Astrocyte of the spinal cord (primary cell): ENCODE data around the gene TTC7B.

Source experiments
- DNase-seq: peaks from one replicate; pipeline ENCODE4 v3.0.0; 2011; ENCODE audit warnings: low read depth, low spot score
- H3K4me3 ChIP-seq: 2 replicates; pipeline ENCODE4 v1.5.1; 2011; ENCODE audit warnings: low read depth, mild to moderate bottlenecking, low read length, moderate library complexity
- in situ Hi-C: cut with HindIII; loops from 2 replicates; pipeline ENCODE4 v1.10.0; 2017; ENCODE audit warnings: low sequenced_read_pairs
- TF ChIP-seq, protein P1 (sequence below): IDR thresholded peaks from 2 replicates; pipeline ENCODE4 v1.5.1; 2012; ENCODE audit warnings: low read depth, mild to moderate bottlenecking, low read length, inconsistent platforms

The TTC7B gene

DNA sequence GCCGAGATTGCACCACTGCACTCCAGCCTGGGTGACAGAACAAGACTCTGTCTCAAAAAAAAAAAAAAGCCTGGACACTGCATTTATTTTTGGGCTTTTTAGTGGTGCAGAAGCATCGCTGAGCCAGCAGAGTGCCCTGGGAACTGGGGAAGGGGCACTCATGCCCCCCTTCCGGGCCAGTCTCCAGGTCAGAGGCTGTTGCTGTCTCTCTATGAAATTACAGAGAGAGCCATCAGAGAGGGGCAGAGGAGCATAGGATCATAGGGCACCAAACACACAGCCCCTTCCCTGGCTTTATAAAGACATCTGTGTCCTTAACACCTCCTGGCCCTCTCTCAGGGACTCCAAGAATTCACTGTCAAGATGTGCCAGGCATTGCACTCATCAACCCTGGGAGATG, 223.6 kb downstream of the TTC7B start:
- in situ Hi-C loops: no loop called here
- TF ChIP-seq, protein P1, sequence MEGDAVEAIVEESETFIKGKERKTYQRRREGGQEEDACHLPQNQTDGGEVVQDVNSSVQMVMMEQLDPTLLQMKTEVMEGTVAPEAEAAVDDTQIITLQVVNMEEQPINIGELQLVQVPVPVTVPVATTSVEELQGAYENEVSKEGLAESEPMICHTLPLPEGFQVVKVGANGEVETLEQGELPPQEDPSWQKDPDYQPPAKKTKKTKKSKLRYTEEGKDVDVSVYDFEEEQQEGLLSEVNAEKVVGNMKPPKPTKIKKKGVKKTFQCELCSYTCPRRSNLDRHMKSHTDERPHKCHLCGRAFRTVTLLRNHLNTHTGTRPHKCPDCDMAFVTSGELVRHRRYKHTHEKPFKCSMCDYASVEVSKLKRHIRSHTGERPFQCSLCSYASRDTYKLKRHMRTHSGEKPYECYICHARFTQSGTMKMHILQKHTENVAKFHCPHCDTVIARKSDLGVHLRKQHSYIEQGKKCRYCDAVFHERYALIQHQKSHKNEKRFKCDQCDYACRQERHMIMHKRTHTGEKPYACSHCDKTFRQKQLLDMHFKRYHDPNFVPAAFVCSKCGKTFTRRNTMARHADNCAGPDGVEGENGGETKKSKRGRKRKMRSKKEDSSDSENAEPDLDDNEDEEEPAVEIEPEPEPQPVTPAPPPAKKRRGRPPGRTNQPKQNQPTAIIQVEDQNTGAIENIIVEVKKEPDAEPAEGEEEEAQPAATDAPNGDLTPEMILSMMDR: no peak
- H3K4me3 ChIP-seq: no peak overlapping the region
- DNase-seq: no peak

DNA sequence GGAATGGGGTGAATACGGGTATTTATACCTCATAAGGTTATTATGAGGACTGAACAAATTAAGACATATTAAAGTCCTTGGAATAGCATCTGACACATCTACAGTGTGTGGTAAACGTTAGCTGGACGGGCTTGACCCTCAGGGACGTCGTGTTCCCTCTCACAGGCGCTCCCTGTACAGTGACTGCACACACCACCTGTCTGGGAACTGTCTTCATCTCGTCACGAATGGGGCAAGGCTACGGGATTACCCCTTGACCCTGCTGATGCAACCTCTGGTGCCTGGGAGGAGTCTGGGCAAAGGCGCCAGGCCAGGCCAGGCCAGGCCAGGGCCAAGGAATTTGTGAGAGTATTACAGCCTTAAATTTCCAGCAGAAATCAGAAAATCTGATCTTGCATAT, 228.3 kb downstream of the TTC7B start:
- no peak overlapping the region for H3K4me3 ChIP-seq
- no peak for DNase-seq
- TF ChIP-seq, protein P1: no peak
- in situ Hi-C loops: no loop called here

DNA sequence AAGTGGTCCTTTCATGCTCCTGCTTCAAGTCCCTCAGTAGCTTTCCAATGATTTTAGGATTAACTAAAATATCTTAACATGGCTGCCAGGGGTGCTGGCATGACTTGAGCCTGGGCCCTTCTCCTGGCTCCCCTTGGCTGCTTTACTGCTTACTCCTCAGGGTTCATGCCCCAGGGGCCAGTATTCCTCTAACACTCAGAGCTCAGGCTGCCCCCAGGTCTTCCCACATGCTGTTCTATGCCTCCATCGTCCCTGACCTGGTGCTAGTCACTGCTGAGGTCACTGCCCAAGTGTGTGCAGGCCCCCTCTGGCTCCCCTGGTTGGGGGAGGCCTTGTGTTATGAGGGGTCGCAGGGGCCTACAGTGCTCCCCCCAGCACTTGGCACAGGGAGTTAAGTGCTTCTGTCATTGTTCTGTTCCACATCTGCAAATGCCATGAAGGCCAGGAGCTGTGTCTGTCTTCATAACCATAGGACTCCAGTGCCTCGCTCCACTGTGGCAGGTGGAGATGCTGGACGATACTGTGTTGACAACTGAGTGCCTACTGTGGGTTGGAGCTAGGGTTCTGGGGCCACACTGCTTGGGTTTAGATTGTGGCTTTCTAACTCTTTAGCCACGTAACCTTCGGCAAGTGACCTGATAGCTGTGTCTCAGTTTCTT, 228.8 kb downstream of the TTC7B start:
- no peak for DNase-seq
- TF ChIP-seq, protein P1: no peak
- in situ Hi-C loops: no loop called here

DNA sequence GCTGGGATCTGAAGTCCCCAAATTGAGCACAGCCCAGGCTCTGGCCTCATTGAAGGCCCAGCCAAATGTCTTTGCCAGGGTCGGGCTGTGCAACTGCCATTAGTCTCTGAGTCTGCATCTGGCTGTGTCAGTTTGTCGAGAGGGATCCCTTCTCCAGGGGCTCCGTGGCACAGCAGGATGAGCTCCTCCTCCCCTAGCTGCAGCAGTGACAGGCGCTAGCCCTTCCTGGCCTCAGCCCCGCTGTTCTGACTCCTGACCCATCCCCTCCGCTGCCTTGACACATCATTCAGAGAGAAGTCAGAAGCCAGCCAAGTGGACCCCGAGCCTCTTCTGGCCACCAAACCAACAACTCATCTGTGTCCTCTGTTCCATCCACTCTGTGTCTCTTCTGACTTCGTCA, 231.1 kb downstream of the TTC7B start:
- no peak for DNase-seq
- no peak overlapping the region for H3K4me3 ChIP-seq
- TF ChIP-seq, protein P1: no peak
- in situ Hi-C loops: no loop called here

More for the DNA sequence above, 228.8 kb downstream of the TTC7B start:
- no peak overlapping the region for H3K4me3 ChIP-seq

DNA sequence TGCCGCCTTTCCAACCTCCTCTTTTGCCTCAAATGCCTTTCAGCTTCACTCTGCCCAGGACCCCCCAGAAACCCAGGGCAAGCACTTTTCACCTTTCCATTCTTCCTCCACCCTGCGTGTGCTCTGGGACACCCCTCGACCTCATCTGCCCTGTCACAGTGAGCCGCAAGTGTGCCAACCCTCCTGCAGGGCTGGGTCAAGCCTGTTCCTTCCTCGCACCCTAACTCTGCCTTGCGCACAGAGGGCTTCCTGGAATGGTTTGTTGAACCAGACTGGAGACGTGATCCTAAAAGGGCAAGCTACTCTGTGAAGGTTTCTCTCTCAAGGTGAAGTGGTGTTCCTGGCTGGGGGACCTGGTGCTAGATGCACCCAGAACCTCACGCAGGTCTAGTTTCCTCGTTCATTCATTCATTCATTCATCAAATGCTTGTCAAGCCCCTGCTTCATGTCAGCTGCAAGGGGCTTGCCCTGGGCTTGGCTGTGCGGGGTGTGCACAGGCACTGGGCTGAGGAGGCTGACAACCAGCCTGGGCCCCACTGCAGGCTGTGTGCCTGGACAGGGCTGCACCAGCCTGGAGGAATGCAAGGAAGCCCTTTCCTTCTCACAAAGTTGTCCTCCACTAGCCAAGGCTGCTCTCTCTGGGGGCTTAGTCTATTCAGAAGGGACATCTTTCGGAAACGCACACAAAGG, 232.2 kb downstream of the TTC7B start:
- no peak for DNase-seq
- in situ Hi-C loops: no loop called here
- TF ChIP-seq, protein P1: no peak
- no peak overlapping the region for H3K4me3 ChIP-seq

DNA sequence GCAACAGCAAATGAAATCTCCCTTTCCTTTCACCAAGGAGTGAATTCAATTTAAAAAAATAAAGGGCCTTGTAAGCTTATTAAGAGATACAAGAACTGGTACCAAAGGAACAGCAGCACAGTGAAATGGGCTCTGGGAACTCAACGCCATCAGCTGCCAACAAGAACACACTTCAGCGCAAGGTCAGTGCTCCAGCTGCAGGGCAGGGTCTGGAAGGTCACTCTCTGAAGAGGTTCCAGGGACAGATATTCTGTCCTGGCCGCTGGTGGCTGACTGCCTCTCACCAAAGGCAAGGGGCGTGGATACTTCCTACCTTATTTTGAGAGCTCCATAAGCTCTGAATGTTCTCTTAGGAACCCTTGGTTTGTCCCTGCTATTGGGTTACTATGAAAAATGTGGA, 232.8 kb downstream of the TTC7B start:
- in situ Hi-C loops: no loop called here
- no peak for DNase-seq
- TF ChIP-seq, protein P1: no peak
- H3K4me3 ChIP-seq: no peak overlapping the region
